ENCODE data around the gene FHIP1B. TPM values are rescaled to one million over a fixed set of nuclear protein-coding genes. Genes with fewer than 3 reads are reported as not detected.

FHIP1B gene
- total RNA-seq, 1 donor from 2014 or later: 65.1 TPM

GRCh38 chr11:6175440-6175839 is 59.0 kb downstream of the FHIP1B start:
- Histone ChIP-seq H3K27me3 (no peaks in the 10 kb centered on the region), H3K27ac (no peak overlapping the region), H3K4me3 (no peak overlapping the region), H3K9me3 (no peaks in the 10 kb centered on the region), H3K4me1 (no peaks in the 10 kb centered on the region), H3K36me3 (no peaks in the 10 kb centered on the region)
- TF ChIP-seq POLR2AphosphoS5 (IDR thresholded peaks at IDR 0.05; ENCODE audit: insufficient read depth in 1 of 2, low read depth in 1 of 2): no peak
- no peak for TF ChIP-seq CTCF (IDR thresholded peaks at IDR 0.05)
- TF ChIP-seq POLR2A (IDR thresholded peaks at IDR 0.05): no peak
- intact Hi-C loops (cut with DNase I): no loop called here
- DNase-seq (ENCODE audit: extremely low spot score in 2 of 2): no peak

- intact Hi-C loops (cut with DNase I): no loop called here
- H3K27ac ChIP-seq: no peak within 1 kb of the TSS
- no peaks in the 10 kb centered on the region for H3K27me3 ChIP-seq
- no peaks in the 10 kb centered on the region for H3K9me3 ChIP-seq
- H3K4me1 ChIP-seq: no peaks in the 10 kb centered on the region
- no peak for TF ChIP-seq POLR2AphosphoS5 (IDR thresholded peaks at IDR 0.05; ENCODE audit: insufficient read depth in 1 of 2, low read depth in 1 of 2)
- TF ChIP-seq CTCF (IDR thresholded peaks at IDR 0.05): no peak
- no peak for TF ChIP-seq POLR2A (IDR thresholded peaks at IDR 0.05)
- H3K36me3 ChIP-seq: no peaks in the 10 kb centered on the region
- H3K4me3 ChIP-seq: no peak within 1 kb of the TSS
- no peak for DNase-seq (ENCODE audit: extremely low spot score in 2 of 2)
Observed at GRCh38 chr11:6170226-6170625, 64.2 kb downstream of the FHIP1B start, which contains the start of gene OR52B2. TSS of gene OR52B2 (minus strand) at chr11:6170326. CDS start at chr11:6170326, 0 bp downstream.

Other genes with a start within 250 kb of the FHIP1B start
- gene OR52L1, start 247.7 kb downstream of the FHIP1B start, total RNA-seq: not detected
- gene OR56A4, start 227.7 kb downstream of the FHIP1B start, total RNA-seq: not detected
- not detected for gene OR56A1, start 203.9 kb downstream of the FHIP1B start, total RNA-seq
- gene OR56B4, start 127.0 kb downstream of the FHIP1B start, total RNA-seq: not detected
- gene OR52B2, start 64.3 kb downstream of the FHIP1B start, total RNA-seq: not detected
- gene OR52W1, start 35.4 kb downstream of the FHIP1B start, total RNA-seq: not detected
- gene C11orf42, start 29.1 kb downstream of the FHIP1B start, total RNA-seq: not detected
- gene CNGA4, start 4.5 kb upstream of the FHIP1B start, total RNA-seq: not detected
- not detected for gene CCKBR, start 25.2 kb upstream of the FHIP1B start, total RNA-seq
- 156 TPM for gene CAVIN3, start 85.9 kb upstream of the FHIP1B start, total RNA-seq
- 23.1 TPM for gene SMPD1, start 155.8 kb upstream of the FHIP1B start, total RNA-seq
- 59.7 TPM for gene APBB1, start 184.5 kb upstream of the FHIP1B start, total RNA-seq
- 0.98 TPM for gene HPX, start 206.4 kb upstream of the FHIP1B start, total RNA-seq
- gene TRIM3, start 239.3 kb upstream of the FHIP1B start, total RNA-seq: 27.5 TPM
- 54.0 TPM for gene ARFIP2, start 246.7 kb upstream of the FHIP1B start, total RNA-seq
- gene TIMM10B, start 246.9 kb upstream of the FHIP1B start, total RNA-seq: 98.7 TPM

Data from vagina (tissue), 2 donors.